Fibroblast of peridontal ligament (primary cell): ENCODE measurements around the gene HPS1.

ENCODE experiments used
- DNase-seq: peaks from one replicate; pipeline ENCODE4 v3.0.0-alpha.2; 2010; ENCODE audit errors: extremely low read depth

Gene HPS1

DNA sequence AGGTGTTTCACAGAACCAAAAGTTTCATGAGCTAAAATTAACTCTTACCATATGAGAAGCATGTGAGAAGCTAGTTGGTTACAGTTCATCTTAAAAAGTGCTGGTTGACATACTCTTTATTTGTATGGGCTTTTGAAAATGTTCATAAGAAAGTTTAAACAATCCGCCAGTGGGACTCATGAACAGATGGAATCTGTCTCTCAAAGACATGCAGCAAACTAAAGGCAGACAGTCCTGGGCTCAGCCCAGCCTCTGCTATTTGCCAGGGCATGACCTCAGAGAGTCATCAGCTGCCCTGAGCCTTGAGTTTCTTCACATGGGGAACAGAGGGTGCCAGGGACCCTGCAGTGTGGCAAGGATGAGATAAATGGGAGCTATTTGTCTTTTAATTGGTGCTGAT lies 35.0 kb downstream of the HPS1 start:
- peak; percentile 29 for DNase-seq

GRCh38 chr10:98411166-98411565 lies 35.6 kb downstream of the HPS1 start:
- DNase-seq, result no peak

GRCh38 chr10:98410759-98411158 lies 36.0 kb downstream of the HPS1 start:
- DNase-seq, result no peak

DNA sequence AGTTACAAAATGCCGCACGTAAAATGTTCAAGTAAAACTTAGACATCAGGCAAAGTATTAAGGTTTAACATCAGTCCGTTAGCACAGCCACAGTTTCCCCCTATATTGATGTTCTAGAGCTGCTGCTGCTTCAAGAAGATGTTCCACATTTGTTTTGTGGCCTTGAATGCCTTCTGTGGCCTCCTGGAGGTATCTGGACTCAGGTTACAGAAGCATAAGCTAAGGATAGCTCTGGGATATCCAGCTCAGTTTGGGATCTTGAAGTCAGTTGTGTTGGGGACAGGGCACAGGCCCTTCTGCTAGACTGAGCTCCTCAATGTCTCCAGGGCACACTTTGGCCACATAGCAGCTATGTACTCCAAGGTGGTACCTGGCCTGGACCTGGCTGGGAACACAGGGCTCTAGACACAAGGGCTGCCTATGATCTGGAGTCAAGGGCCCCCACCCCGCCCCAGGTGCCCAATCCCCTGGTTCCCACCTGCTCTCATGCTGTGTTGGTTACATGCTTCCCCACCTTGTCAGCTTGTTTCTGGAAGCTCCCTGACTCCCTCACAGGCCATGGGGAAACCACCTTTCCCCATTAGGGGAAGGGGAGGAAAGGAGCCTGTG lies 36.5 kb downstream of the HPS1 start:
- DNase-seq, result no peak

- DNase-seq, result no peak
Measured at GRCh38 chr10:98408799-98409198, 37.9 kb downstream of the HPS1 start.

DNA sequence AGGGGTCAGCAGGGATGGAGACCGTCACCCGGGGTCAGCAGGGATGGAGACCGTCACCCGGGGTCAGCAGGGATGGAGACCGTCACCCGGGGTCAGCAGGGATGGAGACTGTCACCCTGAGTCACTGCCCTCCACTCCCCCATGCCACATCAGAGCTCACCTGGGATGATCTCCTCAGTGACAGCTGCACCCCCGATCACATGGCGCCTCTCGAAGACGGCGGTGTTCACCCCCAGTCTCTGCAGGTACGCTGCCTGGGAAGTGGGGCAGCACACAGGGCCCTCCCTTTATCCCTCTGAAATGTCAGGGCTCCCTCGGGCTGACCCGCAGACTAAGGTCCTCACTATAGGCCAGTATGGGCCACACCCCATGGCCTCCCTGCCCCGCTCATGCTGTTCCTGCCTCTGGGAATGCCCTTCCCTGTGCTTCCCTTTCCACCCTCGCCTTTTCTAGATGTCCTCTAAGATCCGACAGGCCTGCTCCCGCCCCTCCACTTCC lies 38.9 kb downstream of the HPS1 start:
- no peak for DNase-seq

GRCh38 chr10:98407017-98407743 lies 39.6 kb downstream of the HPS1 start:
- no peak for DNase-seq

- no peak for DNase-seq
Measured at GRCh38 chr10:98405422-98405821, 41.3 kb downstream of the HPS1 start.

GRCh38 chr10:98404571-98405359 lies 42.0 kb downstream of the HPS1 start:
- peak; percentile 63 for DNase-seq

DNA sequence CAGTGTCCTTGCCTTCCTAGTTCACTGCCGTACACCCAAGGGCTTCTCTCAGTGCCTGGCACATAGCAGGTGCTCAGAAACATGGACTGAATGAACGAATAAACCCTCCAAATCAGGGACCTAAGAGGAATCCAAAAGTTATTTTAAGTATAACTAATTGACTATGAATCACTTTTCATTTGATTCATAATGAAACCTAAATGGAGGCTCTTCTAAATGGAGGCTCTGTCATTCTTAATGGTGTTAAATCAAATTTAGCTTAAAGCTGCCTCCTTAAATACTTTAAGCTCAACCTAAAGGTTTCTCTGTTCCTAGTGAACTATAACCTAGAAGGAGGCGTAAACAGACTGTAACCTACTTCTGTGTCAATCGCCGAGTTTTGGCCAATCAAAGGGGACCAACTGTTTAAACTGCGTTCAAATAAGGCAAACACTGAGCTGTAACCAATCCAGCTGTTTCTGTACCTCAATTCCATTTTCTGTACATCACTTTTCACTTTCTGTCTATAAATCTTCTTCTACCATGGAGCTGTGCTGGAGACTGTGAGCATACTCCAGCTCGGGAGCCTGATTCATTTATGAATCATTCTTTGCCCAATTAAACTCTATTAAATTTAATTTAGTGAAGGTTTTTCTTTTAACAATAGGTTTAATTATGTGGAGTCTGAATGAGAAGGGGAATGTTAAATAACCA lies 42.8 kb downstream of the HPS1 start:
- peak; percentile 38 for DNase-seq

GRCh38 chr10:98402931-98403718 lies 43.6 kb downstream of the HPS1 start:
- DNase-seq, result no peak

GRCh38 chr10:98402478-98402877 lies 44.3 kb downstream of the HPS1 start:
- DNase-seq, result no peak

DNA sequence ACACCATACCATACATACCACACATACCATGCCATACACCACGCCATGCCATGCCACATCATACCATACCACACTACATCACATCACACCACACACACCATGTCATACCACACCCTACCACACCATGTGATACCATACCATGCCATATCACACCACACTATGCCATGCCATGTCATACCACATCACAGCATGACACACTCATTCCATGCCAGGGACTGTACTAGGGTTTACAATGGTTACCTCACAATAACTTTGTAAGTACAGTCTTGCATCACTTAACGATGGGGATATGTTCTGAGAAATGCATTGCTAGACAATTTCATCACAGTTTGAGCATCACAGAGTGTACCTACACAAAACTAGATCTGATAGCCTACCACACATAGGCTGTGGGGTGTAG lies 46.3 kb downstream of the HPS1 start:
- no peak for DNase-seq

DNA sequence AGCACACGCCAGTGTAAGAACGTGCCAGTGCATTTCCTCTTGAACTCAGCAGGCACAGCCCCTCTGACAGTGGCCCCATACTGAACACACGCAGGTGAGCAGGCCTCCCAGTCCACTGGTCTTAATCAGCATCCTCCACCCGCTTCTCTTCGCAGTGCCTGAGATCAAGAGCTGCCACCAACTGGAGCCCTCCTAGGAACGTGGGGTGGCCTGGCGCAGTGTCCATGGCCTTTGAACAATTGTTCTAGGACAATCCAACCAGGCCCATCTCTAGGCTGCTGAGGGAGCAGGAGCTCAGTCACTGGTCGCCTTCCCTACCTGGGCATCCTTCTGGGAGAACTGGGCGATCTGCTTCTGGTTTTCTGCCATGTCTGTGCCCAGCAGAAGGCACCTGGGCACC lies 47.0 kb downstream of the HPS1 start:
- DNase-seq, result no peak

DNA sequence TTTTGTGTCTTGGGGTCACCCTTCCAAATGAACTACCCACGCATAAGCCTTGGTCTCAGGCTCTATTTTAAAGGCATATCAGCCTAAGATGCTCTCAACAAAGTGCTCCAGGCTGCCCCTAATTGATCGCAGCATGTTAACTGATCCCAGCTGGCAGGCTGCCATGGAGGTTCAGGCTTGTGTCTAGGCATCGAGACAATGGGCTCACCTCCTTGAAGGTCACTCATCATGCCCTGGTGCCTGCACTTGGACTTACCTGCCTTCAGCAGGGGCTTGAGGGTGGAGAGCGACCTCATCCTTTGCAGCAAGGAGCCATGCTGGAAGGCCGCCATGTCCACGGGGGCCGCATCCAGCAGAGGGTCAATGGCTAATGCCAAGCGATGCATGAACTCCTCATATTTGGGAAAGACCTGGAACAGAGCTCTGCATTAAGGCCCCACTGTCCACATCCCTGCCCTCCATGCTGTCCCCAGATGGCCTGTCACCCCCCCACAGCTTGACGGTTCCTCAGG lies 49.6 kb downstream of the HPS1 start:
- no peak for DNase-seq

DNA sequence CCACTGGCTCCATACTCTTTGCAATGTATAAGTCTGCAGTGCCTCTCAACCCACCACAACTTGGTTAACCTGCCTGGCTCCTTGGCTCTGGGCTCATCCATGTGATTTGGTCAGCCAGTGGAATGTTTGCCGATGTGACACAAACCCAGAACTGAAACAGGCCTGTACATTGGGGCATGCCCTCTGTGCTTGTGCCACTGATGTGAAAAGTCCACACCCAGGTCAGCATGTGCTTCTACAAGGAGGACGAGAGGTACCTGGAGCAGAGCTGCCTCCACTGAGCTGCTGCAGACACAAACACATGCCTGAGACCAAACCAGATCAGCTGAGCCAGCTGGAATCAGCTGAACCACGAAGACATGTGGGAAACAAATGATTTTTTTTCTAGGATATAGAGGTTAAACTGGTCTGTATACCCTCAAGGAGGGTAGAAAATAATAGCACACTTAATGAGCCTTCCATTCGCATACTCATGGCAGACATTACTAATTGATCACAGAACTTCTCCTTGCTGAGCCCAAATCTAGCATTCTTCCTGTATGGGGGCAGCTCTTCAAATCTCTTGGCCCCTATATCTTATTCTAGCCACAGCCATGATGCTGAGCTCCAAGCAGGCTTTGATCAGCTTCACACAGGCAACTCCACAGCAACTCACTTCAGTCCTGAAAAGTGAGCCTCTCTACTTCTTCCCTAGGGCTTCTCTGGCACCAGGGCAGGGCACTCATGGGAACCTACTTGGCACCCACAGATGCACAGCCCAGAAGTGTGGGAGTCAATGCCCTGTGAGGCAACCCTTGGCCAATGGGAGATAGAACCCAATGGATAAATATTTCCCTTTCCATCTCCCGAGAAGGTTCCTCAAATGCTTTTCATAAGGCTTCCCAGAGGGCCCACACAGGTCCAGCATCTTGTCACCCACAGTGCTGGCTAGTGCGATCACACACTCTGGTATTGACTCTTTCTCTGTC lies 50.4 kb downstream of the HPS1 start:
- no peak for DNase-seq

DNA sequence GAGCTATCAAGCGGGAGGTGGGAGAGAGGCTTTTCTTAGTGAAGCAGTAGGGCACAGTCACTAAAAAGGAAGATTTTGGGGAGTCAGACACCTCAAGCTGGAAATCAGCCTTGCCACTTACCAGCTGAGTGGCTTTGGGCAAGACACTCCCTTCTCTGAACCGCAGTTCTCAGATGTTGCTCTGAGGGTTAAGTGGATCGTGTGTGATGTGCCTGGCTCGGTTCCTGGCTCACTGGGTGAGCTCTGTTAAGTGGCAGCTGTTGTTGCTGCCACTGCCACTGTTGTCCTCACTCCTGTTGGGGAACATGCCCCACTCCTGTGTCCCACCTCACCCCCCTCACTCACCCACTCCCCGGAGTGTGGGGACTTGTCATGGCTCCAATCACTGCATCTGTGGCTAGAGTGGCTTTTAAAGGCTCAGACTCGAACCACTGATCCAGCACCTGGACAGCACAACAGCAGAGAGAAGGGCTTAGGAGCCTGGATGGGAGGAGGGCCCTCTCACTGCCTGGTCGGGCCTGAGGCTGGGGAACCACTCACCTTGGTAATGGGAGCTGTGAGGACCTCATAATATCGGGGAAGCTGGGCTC lies 51.8 kb downstream of the HPS1 start:
- no peak for DNase-seq

DNA sequence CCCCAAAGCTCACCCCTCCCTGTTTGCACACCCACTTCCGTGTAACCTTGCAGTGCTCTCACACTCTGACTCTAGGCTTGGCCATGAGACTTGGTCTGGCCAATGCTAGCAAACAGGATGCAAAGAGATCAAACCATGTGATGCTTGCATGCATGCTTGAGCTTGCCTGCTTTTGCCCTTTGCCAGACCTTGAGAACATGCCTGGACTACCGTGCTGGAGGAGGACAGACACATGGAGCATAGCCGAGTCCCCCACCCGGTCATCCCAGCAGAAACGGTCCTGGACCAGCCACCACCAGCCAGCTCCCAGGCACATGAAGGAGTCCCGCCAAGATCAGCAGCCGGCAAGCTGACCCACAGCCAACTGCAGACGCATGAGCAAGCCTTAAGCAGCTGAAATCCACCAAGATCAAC lies 55.1 kb downstream of the HPS1 start:
- DNase-seq, result no peak

DNA sequence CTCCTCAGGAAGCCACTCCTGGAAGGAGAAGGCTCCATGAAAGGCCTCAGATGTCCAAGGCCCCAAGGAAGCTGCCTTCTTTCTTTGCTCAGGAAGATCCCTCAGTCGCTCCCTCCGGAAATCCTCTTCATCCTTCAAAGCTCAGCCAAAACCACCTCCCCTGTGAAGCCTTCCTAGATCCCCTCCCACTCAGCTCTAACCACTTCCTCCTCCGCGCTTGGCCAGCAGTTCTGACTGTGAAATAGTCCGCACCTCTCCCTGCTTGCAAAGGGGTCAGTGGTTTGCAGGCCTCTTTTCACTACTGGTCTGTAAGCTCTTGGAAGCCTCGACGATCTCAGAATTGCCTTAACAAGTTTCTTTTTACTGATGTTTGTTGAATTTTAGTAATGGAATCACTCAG lies 55.7 kb downstream of the HPS1 start:
- no peak for DNase-seq

GRCh38 chr10:98390406-98390805 lies 56.3 kb downstream of the HPS1 start:
- DNase-seq, result no peak
